SH-SY5Y (cell line): ENCODE data around the gene EPHA6.

Experiments
- GATA2 ChIP-seq: IDR thresholded peaks from 2 replicates; pipeline ENCODE4 v1.6.1; 2011; ENCODE audit warnings: mild to moderate bottlenecking, low read depth, low read length
- GATA3 ChIP-seq: IDR thresholded peaks from 2 replicates; pipeline ENCODE4 v1.6.1; 2011; ENCODE audit warnings: low read depth, mild to moderate bottlenecking, low read length, moderate library complexity

- TF ChIP-seq GATA2 = no peak
- no peak for TF ChIP-seq GATA3
These were observed 147.2 kb downstream of the EPHA6 start for GRCh38 chr3:96961576-96961975.
